HepG2 (cell line): Measurements from ENCODE around the gene GRK5. TPM values are rescaled to one million over a fixed set of nuclear protein-coding genes. Genes with fewer than 3 reads are reported as not detected.

Source experiments
- BRF2 ChIP-seq: sonication (generic); formaldehyde crosslinking; IDR thresholded peaks from 2 replicates; pipeline ENCODE4 v1.8.1; 2022; ENCODE audit warnings: mild to moderate bottlenecking, missing genetic modification reagents
- CHCHD3 ChIP-seq: sonication (generic); formaldehyde crosslinking; IDR thresholded peaks from 2 replicates; pipeline ENCODE4 v1.8.0; 2022; ENCODE audit warnings: mild to moderate bottlenecking, missing genetic modification reagents, moderate library complexity
- DNMT1 ChIP-seq: sonication (generic); formaldehyde crosslinking; IDR thresholded peaks from 2 replicates; pipeline ENCODE4 v1.5.1; 2020; ENCODE audit warnings: mild to moderate bottlenecking, missing genetic modification reagents
- DNMT3B ChIP-seq: conservative IDR thresholded peaks from 2 replicates; pipeline ENCODE4 v1.6.1; 2016; ENCODE audit warnings: missing biosample characterization, control low read depth
- FLYWCH1 ChIP-seq: sonication (generic); formaldehyde crosslinking; IDR thresholded peaks from 2 replicates; pipeline ENCODE4 v1.8.1; 2023; ENCODE audit warnings: mild to moderate bottlenecking, missing genetic modification reagents
- HNF4A ChIP-seq: sonication (generic); formaldehyde crosslinking; IDR thresholded peaks from 2 replicates; pipeline ENCODE4 v1.4.0; 2020; ENCODE audit warnings: missing genetic modification reagents
- ISL2 ChIP-seq: sonication (generic); formaldehyde crosslinking; IDR thresholded peaks from 2 replicates; pipeline ENCODE4 v1.5.0; 2020; ENCODE audit warnings: missing genetic modification reagents
- KAT2B ChIP-seq: fragments of 150-350 bp; IDR thresholded peaks from 2 replicates; pipeline ENCODE4 v1.6.1; 2014; ENCODE audit warnings: low read depth, low read length, borderline replicate concordance
- KDM2A ChIP-seq: sonication (generic); formaldehyde crosslinking; IDR thresholded peaks from 2 replicates; pipeline ENCODE4 v1.4.0; 2020; ENCODE audit warnings: low read depth, missing genetic modification reagents, borderline replicate concordance
- MLX ChIP-seq: IDR thresholded peaks from 2 replicates; pipeline ENCODE4 v1.6.1; 2016
- MYPOP ChIP-seq: sonication (generic); formaldehyde crosslinking; IDR thresholded peaks from 2 replicates; pipeline ENCODE4 v1.8.1; 2023; ENCODE audit warnings: mild to moderate bottlenecking, moderate library complexity, missing genetic modification reagents
- NFRKB ChIP-seq: fragments of 450-650 bp; IDR thresholded peaks from 2 replicates; pipeline ENCODE4 v1.6.1; 2017
- PRMT3 ChIP-seq: sonication (generic); formaldehyde crosslinking; IDR thresholded peaks from 2 replicates; pipeline ENCODE4 v1.8.1; 2022; ENCODE audit warnings: low read depth, mild to moderate bottlenecking, moderate library complexity, missing genetic modification reagents, borderline replicate concordance
- RARG ChIP-seq: sonication (generic); formaldehyde crosslinking; IDR thresholded peaks from 2 replicates; pipeline ENCODE4 v1.4.0; 2020; ENCODE audit warnings: low read depth, mild to moderate bottlenecking, missing genetic modification reagents
- RFXANK ChIP-seq: IDR thresholded peaks from 2 replicates; pipeline ENCODE4 v1.6.1; 2016
- SP2 ChIP-seq: sonication (generic); formaldehyde crosslinking; IDR thresholded peaks from 2 replicates; pipeline ENCODE4 v1.5.1; 2020; ENCODE audit warnings: mild to moderate bottlenecking, missing genetic modification reagents
- TARDBP ChIP-seq: sonication (generic); formaldehyde crosslinking; IDR thresholded peaks from 2 replicates; pipeline ENCODE4 v1.8.0; 2022; ENCODE audit warnings: mild to moderate bottlenecking, missing genetic modification reagents
- ZBTB39 ChIP-seq: sonication (generic); formaldehyde crosslinking; IDR thresholded peaks from 2 replicates; pipeline ENCODE4 v1.5.0; 2020; ENCODE audit warnings: missing genetic modification reagents
- ZKSCAN8 ChIP-seq: IDR thresholded peaks from 2 replicates; pipeline ENCODE4 v1.6.1; 2016; ENCODE audit warnings: borderline replicate concordance, missing genetic modification reagents, missing compliant biosample characterization
- ZMAT3 ChIP-seq: sonication (generic); formaldehyde crosslinking; conservative IDR thresholded peaks from 2 replicates; pipeline ENCODE4 v1.7.0; 2021; ENCODE audit warnings: missing genetic modification reagents
- ZMYM2 ChIP-seq: sonication (generic); formaldehyde crosslinking; IDR thresholded peaks from 2 replicates; pipeline ENCODE4 v1.8.0; 2022; ENCODE audit warnings: mild to moderate bottlenecking, missing genetic modification reagents
- ZNF17 ChIP-seq: sonication (generic); formaldehyde crosslinking; IDR thresholded peaks from 2 replicates; pipeline ENCODE4 v1.5.0; 2020; ENCODE audit warnings: mild to moderate bottlenecking, missing genetic modification reagents
- ZNF253 ChIP-seq: sonication (generic); formaldehyde crosslinking; IDR thresholded peaks from 2 replicates; pipeline ENCODE4 v1.8.0; 2022; ENCODE audit warnings: mild to moderate bottlenecking, missing genetic modification reagents, borderline replicate concordance
- ZNF530 ChIP-seq: sonication (generic); formaldehyde crosslinking; IDR thresholded peaks from 2 replicates; pipeline ENCODE4 v1.5.0; 2020; ENCODE audit warnings: low read depth, mild to moderate bottlenecking, missing genetic modification reagents
- ZNF567 ChIP-seq: sonication (generic); formaldehyde crosslinking; IDR thresholded peaks from 2 replicates; pipeline ENCODE4 v1.8.1; 2023; ENCODE audit warnings: mild to moderate bottlenecking, missing genetic modification reagents, borderline replicate concordance
- ZNF570 ChIP-seq: sonication (generic); formaldehyde crosslinking; IDR thresholded peaks from 2 replicates; pipeline ENCODE4 v1.4.0; 2020; ENCODE audit warnings: mild to moderate bottlenecking, missing genetic modification reagents, borderline replicate concordance
- ZNF782 ChIP-seq: sonication (generic); formaldehyde crosslinking; IDR thresholded peaks from 2 replicates; pipeline ENCODE4 v1.4.0; 2020; ENCODE audit warnings: missing genetic modification reagents, mild to moderate bottlenecking, borderline replicate concordance
- ZSCAN29 ChIP-seq: sonication (generic); formaldehyde crosslinking; conservative IDR thresholded peaks from 2 replicates; pipeline ENCODE4 v1.4.0; 2020; ENCODE audit warnings: mild to moderate bottlenecking, missing genetic modification reagents
- polyA plus RNA-seq, 8 experiments: library from polyadenylated mRNA; depleted of rRNA in 3 of 8; stranded (reverse) in 7 of 8; unstranded in 1 of 8; fragments of >200 nt; fragmentation: Illumina TruSeq in 4 of 8; extraction: Trizol in 4 of 8; gene quantifications; 2 replicates each; pipeline versions ENCODE4 v1.2.1 to v1.2.3, GENCODE V29; 2011 to 2016; ENCODE audit warnings: low read depth in 4 of 8, missing spikeins in 1 of 8, mixed read lengths in 1 of 8; ENCODE audit not compliant: insufficient read depth in 1 of 8
- total RNA-seq, 5 experiments: library from RNA; depleted of rRNA; stranded (reverse); fragments of >200 nt; fragmentation: Illumina TruSeq; extraction: Trizol; gene quantifications; 2 replicates each; pipeline ENCODE4 v1.2.3, GENCODE V29; 2016; ENCODE audit warnings: low read depth in 1 of 5

GRK5 gene
- total and polyA plus RNA-seq, 2 of the 13 experiments (the other 11 are each of a cell fraction or from before 2014, with no cell fraction given) = 10.4 to 12.6 TPM

- TF ChIP-seq TARDBP (CRISPR knock-in tag) = no peak
- TF ChIP-seq ZMYM2 = peak; percentile 34; the same call in 1 of the 2 replicates
- no peak; the same call in 1 of the 2 replicates for TF ChIP-seq ZNF782 (CRISPR knock-in tag)
- TF ChIP-seq MLX (CRISPR knock-in tag) = no peak
- no peak for TF ChIP-seq FLYWCH1 (CRISPR knock-in tag)
- TF ChIP-seq ZNF530 = no peak
- no peak for TF ChIP-seq DNMT3B
- TF ChIP-seq KDM2A (CRISPR knock-in tag) = no peak
- TF ChIP-seq ZNF570 (CRISPR knock-in tag) = no peak
- TF ChIP-seq ZNF17 = no peak
- no peak for TF ChIP-seq ZSCAN29
- TF ChIP-seq ZBTB39 (CRISPR knock-in tag) = no peak
- TF ChIP-seq CHCHD3 (CRISPR knock-in tag) = no peak
- no peak for TF ChIP-seq PRMT3
- 0 out of 2 replicates have a peak, but pooled peaks have one; percentile 17 for TF ChIP-seq MYPOP (CRISPR knock-in tag)
- TF ChIP-seq ZKSCAN8 (CRISPR knock-in tag) = peak; percentile 87
- no peak for TF ChIP-seq DNMT1 (CRISPR knock-in tag)
- no peak for TF ChIP-seq ZNF567
- TF ChIP-seq RARG (CRISPR knock-in tag) = no peak
- TF ChIP-seq ISL2 (CRISPR knock-in tag) = 0 out of 2 replicates have a peak, but pooled peaks have one; percentile 40
- peak; percentile 72 for TF ChIP-seq HNF4A (CRISPR knock-in tag)
- TF ChIP-seq RFXANK (CRISPR knock-in tag) = no peak
- TF ChIP-seq NFRKB = no peak
- TF ChIP-seq ZMAT3 (CRISPR knock-in tag) = 0 out of 2 replicates have a peak, but pooled peaks have one; percentile 26
- TF ChIP-seq SP2 (CRISPR knock-in tag) = no peak
- TF ChIP-seq ZNF253 (CRISPR knock-in tag) = 0 out of 2 replicates have a peak, but pooled peaks have one; percentile 50
- TF ChIP-seq KAT2B = no peak
- no peak for TF ChIP-seq BRF2 (CRISPR knock-in tag)
Measured at GRCh38 chr10:119177708-119178371, 29.5 kb upstream of the GRK5 start (continued).
